KOPT-K1 (cell line): Measurements from ENCODE around the gene ZNF782.
A peak's percentile ranks its signal among the peaks of the same experiment; 100 is the strongest.
"Not testable (repeated sequence)": the region's sequence is repeated elsewhere in the genome, so short reads cannot be mapped to it uniquely, and the experiment has no call there.

Experiments
- H3K27ac ChIP-seq: fragments of 200-600 bp; sonication (generic); 2 replicates; pipeline ENCODE4 v1.5.1; 2016; ENCODE audit warnings: antibody characterized with exemption, mild to moderate bottlenecking, low read depth, low read length; ENCODE audit not compliant: poor library complexity, severe bottlenecking
- H3K36me3 ChIP-seq: fragments of 200-600 bp; sonication (generic); 2 replicates; pipeline ENCODE4 v1.5.1; 2017; ENCODE audit warnings: antibody characterized with exemption, mild to moderate bottlenecking, low read length, moderate library complexity; ENCODE audit not compliant: insufficient read depth
- H3K9me3 ChIP-seq: fragments of 200-600 bp; sonication (generic); 2 replicates; pipeline ENCODE4 v1.5.1; 2017; ENCODE audit warnings: antibody characterized with exemption, low read length, mild to moderate bottlenecking; ENCODE audit not compliant: insufficient read depth, poor library complexity, severe bottlenecking

The ZNF782 gene

DNA sequence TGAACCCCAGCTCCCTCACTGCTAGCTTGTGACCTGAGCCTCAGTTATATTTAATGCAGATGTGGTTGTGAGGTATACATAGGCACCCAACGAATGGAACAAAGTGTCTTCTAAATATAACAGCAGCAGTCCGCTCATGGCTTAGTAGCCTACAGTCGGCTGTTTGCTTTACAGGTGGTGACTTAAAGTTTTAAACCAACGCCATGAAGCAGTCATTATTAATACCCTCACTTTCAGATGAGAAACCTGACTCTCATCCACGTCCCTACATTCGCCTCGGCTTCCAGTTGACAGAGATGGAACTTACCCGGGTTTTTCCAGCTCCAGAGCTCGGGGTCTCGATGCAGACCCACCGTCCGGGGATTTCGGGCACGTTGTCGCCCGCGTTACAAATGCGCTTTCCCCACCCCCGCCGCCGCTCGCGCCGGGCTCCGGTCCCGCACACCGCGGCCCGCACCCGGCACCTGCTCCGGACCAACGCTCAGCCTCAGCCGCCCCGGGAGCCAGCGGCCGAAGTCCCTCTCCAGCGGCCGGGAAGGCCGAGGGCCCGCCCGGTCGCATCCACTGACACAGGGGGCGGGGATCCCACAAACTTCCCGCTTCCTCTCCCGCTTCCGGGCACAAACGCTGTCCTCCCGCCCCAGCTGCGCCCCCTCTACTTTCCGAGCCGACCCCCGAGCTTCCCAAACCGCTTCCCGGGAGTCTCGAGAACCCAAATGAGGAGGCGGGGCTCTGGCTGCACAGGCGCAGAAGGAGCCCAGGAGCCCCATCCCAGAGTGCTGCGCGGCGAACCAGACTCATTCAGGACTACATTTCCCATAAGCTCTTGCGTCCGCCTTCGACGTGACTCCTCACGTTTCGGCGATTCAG lies at the start of gene ZNF782:
ZNF782 (minus strand) TSS at position 734 of the 870 bp plus-strand sequence. CDS start 2,553 bp downstream, outside the sequence.
- Histone ChIP-seq H3K27ac (peak within 1 kb of the TSS; percentile 56), H3K36me3 (no peaks in the 10 kb centered on the region), H3K9me3 (peaks cover 12% of the 10 kb centered on the region)

DNA sequence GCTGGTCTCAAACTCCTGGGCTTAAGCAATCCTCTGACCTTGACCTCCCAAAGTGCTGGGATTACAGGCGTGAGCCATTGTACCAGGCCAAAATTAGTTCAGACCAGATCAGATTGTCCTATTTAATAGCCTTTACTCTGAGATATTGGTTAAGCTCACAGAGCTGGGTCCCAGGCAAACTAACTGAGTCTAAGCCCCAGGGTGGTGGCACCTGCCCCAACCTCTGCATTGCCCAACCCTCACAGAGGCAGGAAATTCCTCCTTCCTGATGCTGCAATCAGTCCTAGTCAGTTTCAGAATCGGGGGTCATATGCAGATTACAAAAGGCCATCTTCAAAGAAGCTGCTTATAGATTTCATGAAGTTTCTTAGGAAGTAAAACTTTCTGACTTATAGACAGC lies 45.7 kb upstream of the ZNF782 start:
- peaks cover 19% of the 10 kb centered on the region for H3K36me3 ChIP-seq
- H3K27ac ChIP-seq, H3K9me3 ChIP-seq: not testable (repeated sequence)

DNA sequence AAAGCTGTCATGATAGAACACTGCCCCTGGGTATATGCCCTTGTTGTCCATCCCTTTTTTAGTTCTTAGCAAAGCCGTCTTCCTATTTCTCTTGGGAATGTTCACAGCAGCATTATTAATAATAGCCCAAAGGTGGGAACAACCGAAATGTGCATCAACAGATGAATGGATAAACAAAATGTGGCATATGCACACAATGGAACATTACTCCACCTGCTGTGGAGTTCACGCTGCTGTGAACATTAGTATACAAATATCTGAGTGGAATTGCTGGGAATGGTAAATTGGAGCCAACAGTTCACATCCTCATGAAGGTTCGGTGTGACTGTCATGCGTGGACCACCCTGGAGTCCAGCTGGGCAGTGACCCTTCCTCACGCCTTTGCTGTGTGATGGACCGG lies 37.8 kb upstream of the ZNF782 start:
- no peaks in the 10 kb centered on the region for H3K9me3 ChIP-seq
- H3K27ac ChIP-seq = no peak overlapping the region
- H3K36me3 ChIP-seq = peaks cover 36% of the 10 kb centered on the region

DNA sequence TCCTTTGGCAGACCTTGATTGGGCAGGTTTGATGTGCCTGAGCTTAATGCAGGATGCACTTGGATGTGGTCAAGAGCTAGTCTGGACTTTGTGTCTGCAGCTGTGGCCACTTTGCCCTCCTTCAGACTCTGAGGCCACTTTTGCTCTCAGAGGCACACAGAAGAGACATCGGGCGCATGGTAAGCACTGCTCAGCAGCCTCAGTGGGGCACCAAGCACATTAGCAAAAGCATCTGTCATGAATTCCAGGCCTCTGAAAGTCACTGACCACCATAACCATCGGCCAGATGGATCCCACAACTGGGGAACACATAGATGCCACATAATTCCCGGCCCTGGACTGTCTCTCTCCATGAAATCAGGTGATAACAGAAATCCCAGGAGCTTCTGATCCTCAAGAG lies 34.3 kb upstream of the ZNF782 start:
- H3K27ac ChIP-seq = no peak overlapping the region
- H3K36me3 ChIP-seq = peaks cover 17% of the 10 kb centered on the region; the same call in 1 of the 2 replicates
- H3K9me3 ChIP-seq = no peaks in the 10 kb centered on the region

DNA sequence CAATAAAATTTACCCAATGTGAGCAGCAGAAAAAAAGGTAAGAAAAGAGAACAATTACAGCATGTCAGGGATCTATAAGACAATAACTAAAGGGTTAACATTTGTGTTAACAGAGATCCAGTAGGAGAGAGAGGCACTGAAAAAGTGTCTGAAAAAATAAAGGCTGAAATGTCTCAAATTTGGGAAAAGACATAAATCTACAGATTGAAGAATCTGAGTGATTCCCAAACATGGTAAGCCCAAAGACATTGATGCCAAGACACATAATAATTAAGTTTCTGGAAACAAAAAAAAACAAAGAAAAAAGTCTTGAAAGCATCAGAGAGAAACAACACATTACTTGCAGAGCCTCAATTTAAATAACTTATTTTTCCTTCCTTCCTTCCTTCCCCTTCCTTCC lies 31.1 kb upstream of the ZNF782 start:
- Histone ChIP-seq H3K27ac (no peak overlapping the region), H3K9me3 (no peaks in the 10 kb centered on the region), H3K36me3 (peaks cover 7% of the 10 kb centered on the region; the same call in 1 of the 2 replicates)

DNA sequence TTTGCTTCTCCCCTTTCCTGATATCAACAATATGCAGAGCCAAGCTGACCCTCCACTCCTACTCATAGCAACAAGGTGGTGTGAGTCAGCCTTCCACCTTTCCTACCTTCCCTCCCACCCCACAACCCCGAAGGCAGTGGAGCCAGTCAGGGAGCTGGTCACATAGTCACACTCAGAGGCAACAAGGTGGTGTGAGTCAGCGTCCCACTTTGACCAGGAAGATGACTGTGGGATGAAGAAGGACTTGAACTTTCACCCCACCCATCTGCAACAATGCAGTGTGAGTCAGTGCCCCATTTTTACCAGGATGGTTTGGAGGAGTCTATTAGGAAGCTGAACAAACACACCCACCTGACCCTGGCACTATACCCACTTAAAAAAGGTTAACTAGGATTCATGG lies 30.1 kb upstream of the ZNF782 start:
- Histone ChIP-seq H3K27ac (no peak overlapping the region), H3K9me3 (no peaks in the 10 kb centered on the region), H3K36me3 (no peaks in the 10 kb centered on the region)

DNA sequence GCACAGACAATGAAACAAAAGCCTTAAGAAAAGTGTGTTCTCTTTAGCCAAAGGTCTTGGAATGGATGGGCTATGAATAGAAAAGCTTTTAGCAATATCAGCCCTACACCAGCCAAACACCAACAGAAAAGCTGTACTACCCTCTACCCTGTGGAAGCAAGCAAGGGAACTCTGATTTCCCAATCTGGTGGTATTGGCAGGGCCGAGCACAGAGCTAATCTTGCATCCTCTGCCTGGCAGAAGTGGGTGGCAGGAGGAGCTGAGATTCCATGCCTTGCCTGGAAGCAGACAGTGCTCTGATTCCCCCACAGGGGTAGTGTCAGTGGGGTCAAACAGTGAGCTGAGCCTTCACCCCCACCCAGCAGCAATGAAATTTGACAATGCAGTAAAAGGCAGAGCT lies 29.6 kb upstream of the ZNF782 start:
- Histone ChIP-seq H3K27ac (no peak overlapping the region), H3K36me3 (no peaks in the 10 kb centered on the region), H3K9me3 (no peaks in the 10 kb centered on the region)

DNA sequence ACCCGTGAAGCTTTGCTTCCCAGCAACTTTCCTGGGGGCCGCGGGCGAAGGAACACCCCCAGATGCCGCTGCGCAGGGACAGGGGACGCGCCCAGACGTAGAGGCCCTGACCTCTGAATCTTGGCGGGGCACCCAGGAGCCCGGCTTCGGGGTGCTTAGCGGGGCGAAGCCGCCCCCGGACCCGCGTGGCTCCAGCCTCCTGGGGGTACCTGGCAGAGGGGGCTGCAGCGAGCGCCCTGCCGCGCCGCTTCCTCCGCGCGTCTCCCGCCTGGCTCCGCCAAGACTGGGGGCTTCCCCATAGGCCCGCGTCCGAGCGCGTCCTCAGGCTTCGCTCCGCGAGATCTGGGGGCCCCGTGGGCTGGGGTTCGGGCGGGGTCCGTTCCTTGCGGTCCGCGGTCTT lies 23.0 kb upstream of the ZNF782 start:
- Histone ChIP-seq H3K27ac (no peak overlapping the region), H3K36me3 (no peaks in the 10 kb centered on the region), H3K9me3 (no peaks in the 10 kb centered on the region)

DNA sequence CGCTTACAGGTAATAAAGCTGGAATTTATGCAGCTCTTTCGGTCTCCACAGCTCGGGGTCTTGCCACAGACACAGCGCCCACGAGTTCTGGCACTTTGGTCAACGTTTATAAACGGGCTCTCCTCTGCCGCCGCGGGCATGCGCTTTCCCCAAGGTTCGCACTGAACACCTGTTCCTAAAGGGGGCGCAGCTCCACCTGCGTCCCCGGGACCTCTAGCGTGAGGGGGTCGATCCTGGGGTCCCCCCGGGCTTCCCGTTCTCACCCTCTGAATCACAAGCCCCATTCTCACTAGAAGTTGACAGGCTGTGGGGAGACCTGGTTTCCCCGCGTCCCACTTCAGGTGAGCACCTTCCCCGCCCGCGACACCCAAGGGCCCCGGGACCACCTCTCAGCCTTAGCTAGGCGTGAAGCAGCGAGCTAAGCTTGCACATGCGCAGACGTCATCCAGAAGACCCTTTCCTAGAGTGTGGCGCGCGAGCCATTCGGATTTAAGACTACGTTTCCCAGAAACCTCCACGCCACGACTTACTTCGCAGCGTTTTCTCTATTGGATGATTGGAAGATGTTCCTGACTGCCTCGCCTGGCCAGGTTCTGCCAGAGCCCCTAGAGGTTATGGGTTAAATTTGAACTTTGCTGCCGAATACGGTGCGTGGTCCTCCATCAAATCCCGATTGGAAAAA lies 21.3 kb upstream of the ZNF782 start:
- no peak overlapping the region for H3K27ac ChIP-seq
- H3K36me3 ChIP-seq = no peaks in the 10 kb centered on the region
- no peaks in the 10 kb centered on the region for H3K9me3 ChIP-seq

DNA sequence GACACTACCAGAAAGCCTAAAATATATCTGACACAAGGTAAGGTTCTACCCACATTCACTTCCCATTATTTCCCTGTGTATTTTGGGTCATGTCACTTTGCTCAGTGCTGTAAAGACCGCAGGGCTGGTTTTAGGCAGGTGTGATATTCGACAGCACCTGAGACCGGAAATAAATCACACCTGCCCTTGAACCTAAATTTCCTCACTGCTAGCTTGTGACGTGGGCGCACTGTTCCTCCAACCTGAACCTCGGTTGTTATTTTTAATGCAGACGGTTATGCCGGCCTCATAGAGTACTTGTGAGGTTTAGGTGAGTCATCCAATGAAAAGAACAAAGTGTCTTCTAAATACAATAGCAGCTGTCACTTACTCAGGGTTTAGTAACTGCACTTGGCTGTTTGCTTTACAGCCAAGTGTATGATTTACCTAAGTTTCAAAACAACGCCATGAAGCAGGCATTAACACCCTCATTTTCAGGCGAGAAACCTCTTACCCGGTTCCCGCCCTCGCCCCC lies 20.7 kb upstream of the ZNF782 start:
- no peaks in the 10 kb centered on the region for H3K9me3 ChIP-seq
- no peaks in the 10 kb centered on the region for H3K36me3 ChIP-seq
- H3K27ac ChIP-seq = no peak overlapping the region

DNA sequence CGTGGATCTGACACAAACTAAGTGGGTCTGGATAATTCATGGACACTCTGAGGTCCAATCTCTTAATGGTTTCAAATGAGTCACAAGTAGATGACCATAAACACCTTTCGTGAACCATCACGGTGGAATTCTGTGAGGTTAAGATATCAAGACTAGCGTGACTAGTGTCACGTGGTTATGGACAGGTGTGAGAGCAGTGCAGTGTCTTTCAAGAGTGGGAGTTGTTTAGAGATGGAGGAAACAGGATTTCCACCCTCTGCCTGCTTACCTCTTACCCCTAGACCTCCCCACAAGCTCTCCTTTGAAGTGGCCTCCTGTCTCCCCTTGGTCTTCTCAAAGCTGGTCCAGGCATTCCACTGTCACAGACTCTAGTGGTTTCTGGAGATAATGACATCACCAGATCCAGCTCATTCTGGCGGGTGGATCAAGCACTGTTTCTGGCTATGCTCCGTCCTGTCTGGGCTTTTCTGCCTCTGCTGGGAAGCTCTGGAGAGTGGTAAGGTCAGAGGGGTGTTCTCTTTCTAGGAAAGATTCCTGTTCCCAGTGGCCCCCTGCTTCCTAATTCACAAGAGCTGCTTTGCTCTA lies 20.0 kb upstream of the ZNF782 start:
- H3K9me3 ChIP-seq = no peaks in the 10 kb centered on the region
- no peak overlapping the region for H3K27ac ChIP-seq
- no peaks in the 10 kb centered on the region for H3K36me3 ChIP-seq

DNA sequence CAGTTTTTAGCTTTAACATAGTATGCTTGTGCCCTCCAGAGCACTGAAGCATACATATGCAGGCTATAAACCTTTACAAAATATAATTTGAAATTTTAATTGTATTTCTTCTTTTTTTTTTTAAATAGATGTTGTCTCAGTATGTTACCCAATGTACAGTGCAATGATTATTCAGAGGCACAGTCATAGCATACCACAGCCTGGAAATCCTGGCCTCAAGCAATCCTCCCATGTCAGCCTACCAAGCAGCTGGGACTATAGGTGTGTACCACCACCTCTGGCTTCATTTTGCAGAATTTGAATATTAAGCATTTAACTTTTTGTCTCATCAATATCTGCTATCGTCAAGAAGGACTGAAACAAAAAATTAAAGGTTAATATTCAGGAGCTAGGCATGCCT lies 16.9 kb upstream of the ZNF782 start:
- Histone ChIP-seq H3K9me3 (no peaks in the 10 kb centered on the region), H3K36me3 (no peaks in the 10 kb centered on the region), H3K27ac (no peak overlapping the region)

DNA sequence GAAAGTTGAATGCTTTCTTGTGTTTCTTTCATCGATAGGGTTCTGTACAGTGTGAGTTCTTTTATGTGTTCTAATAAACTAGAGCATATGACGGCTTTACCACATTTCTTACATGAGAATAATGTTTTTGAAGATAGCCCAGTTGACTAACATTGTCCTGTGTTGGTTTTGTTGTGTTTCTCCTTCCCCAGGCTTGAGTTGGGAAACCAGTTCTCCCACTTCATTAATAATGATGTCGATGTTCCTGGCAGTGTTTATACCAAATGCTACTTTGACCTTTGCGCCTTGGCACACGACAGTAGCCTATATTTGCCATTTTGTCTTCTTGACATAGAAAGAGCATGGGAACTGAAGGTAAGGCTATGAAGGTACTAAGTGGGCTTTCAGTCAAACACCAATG lies 14.4 kb upstream of the ZNF782 start:
- H3K27ac ChIP-seq = no peak overlapping the region
- H3K9me3 ChIP-seq = peaks cover 4% of the 10 kb centered on the region
- no peaks in the 10 kb centered on the region for H3K36me3 ChIP-seq

DNA sequence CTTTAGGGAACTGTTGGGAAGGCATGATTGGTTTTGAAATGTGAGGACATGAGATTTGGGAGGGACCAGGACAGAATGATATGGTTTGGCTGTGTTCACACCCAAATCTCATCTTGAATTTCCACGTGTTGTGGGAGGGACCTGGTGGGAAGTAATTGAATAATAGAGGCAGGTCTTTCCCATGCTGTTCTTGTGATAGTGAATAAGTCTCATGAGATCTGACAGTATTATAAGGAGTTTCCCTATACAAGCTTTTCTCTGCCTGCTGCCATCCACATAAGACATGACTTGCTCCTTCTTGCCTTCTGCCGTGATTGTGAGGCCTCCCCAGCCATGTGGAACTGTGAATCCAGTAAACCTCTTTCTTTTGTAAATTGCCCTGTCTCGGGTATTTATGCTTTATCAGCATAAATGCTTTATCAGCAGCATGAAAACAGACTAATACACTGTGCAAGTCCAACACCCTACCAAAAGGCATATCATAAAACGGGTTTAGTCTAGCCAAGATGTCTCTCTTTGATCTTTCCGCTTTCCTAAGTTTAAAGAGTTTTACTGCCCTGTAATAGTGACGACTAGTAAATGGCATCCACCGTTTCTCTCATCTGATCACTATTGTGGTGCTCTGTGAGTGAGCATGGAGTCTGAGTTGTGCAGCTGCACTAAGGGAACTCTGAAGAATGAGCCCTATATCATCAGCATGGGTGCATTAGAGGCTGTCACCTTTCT lies 12.9 kb upstream of the ZNF782 start:
- Histone ChIP-seq H3K27ac (no peak overlapping the region), H3K9me3 (peaks cover 4% of the 10 kb centered on the region), H3K36me3 (no peaks in the 10 kb centered on the region)

DNA sequence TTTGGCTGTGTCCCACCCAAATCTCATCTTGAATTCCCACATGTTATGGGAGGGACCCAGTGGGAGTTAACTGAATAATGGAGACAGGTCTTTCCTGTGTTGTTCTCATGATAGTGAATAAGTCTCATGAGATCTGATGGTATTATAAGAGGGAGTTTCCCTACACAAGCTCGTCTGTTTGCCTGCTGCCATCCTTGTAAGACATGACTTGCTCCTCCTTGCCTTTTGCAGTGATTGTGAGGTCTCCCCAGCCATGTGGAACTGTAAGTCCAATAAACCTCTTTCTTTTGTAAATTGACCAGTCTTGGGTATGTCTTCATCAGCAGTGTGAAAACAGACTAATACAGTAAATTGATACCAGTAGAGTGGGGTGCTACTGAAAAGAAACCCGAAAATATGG lies 10.9 kb upstream of the ZNF782 start:
- not testable (repeated sequence) for H3K27ac ChIP-seq, H3K9me3 ChIP-seq, H3K36me3 ChIP-seq
